Lower lobe of right lung (tissue), 2 donors: ENCODE data around the gene TWNK. TPM values are rescaled to one million over a fixed set of nuclear protein-coding genes. Genes with fewer than 3 reads are reported as not detected.

Experiments
- ATAC-seq, 2 donors: fragments of 200-7000 bp; cut with Tn5 transposase; one replicate each; pipeline ENCODE4 v1.9.1; 2020 to 2022; ENCODE audit warnings: mild to moderate bottlenecking in 2 of 2, moderate library complexity in 2 of 2
- DNase-seq: peaks from one replicate; pipeline ENCODE4 v3.0.0-alpha.2; 2020
- H3K27ac ChIP-seq: fragments of 200-600 bp; one replicate; pipeline ENCODE4 v1.8.0; 2022
- H3K27me3 ChIP-seq: fragments of 200-600 bp; one replicate; pipeline ENCODE4 v1.8.0; 2022; ENCODE audit warnings: low read depth
- H3K36me3 ChIP-seq: fragments of 200-600 bp; one replicate; pipeline ENCODE4 v1.8.0; 2022; ENCODE audit warnings: mild to moderate bottlenecking
- H3K4me1 ChIP-seq: fragments of 200-600 bp; one replicate; pipeline ENCODE4 v1.8.0; 2022
- H3K4me3 ChIP-seq: fragments of 200-600 bp; one replicate; pipeline ENCODE4 v1.8.0; 2022; ENCODE audit warnings: mild to moderate bottlenecking
- H3K9me3 ChIP-seq: fragments of 200-600 bp; one replicate; pipeline ENCODE4 v1.8.0; 2022
- intact Hi-C: fragments of 100-400 bp; cut with DNase I; formaldehyde crosslinking; loops from one replicate; pipeline ENCODE4 v1.11.0; 2022
- total RNA-seq: library from RNA; stranded (reverse); fragmentation: NEBNext Ultra II Directional; extraction: Animal tissue kit (Norgen Biotek cat#: 25700); gene quantifications from one replicate; pipeline ENCODE4 v1.2.1, GENCODE V29; 2021
- TF ChIP-seq, protein P1 (sequence below): fragments of 200-600 bp; IDR thresholded peaks from one replicate; pipeline ENCODE4 v1.8.0; 2022; ENCODE audit warnings: antibody characterized with exemption, mild to moderate bottlenecking
- donor health status: DM: no; HTN: yes; CAD: no; lungs with severe emphysema.

Gene TWNK
- total RNA-seq, 1 donor from 2014 or later = 5.8 TPM

- DNase-seq (peak; percentile 88), ATAC-seq (peak; percentile 60 to 68)
- Histone ChIP-seq H3K9me3 (no peaks in the 10 kb centered on the region), H3K4me1 (peaks cover 48% of the 10 kb centered on the region), H3K27me3 (no peaks in the 10 kb centered on the region), H3K4me3 (peak overlapping the region; percentile 75), H3K36me3 (peaks cover 16% of the 10 kb centered on the region), H3K27ac (peak overlapping the region; percentile 98)
- TF ChIP-seq, protein P1, sequence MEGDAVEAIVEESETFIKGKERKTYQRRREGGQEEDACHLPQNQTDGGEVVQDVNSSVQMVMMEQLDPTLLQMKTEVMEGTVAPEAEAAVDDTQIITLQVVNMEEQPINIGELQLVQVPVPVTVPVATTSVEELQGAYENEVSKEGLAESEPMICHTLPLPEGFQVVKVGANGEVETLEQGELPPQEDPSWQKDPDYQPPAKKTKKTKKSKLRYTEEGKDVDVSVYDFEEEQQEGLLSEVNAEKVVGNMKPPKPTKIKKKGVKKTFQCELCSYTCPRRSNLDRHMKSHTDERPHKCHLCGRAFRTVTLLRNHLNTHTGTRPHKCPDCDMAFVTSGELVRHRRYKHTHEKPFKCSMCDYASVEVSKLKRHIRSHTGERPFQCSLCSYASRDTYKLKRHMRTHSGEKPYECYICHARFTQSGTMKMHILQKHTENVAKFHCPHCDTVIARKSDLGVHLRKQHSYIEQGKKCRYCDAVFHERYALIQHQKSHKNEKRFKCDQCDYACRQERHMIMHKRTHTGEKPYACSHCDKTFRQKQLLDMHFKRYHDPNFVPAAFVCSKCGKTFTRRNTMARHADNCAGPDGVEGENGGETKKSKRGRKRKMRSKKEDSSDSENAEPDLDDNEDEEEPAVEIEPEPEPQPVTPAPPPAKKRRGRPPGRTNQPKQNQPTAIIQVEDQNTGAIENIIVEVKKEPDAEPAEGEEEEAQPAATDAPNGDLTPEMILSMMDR = no peak
- intact Hi-C loops = no loop called here
Observed at GRCh38 chr10:100998183-100998990, 11.0 kb downstream of the TWNK start.

DNA sequence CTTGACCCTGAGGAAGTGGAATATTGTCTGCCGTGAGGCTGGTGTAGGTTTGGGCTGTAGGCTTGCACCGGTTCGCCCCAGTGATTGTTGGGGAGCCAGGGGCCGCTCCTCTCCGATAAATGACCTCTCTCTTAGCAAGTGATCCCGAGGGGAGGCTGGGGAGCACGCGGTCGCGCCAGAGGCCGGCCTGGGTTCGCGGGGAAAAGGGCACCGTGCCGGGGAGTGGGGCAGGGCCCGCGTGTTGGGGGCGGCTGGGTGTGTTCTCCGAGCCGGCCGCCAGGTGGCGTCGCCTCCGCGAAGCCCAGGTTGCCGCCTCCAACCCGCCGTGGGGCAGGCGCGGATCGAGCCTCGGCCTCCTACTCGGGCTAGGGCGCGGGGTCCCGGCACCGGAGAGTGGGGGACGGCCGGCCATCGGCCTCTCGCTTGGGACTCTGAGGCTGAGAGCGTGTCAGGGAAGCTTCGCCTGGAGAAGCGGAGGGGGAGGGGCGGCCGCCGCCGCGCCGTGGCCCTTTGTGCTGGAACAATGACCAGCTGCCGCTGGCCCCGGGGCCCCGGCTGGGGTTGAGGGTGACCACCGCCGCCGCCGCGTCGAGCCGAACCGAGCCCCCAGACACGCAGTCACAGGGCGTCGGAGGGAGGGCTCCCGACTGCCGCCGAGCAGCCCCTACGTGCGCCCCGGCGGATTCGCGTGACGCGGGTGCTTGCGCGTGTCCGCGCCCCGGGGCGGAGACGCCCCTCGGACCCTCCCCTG lies 11.8 kb downstream of the TWNK start:
- peak; percentile 90 for DNase-seq

GRCh38 chr10:100999742-101000126 lies 12.4 kb downstream of the TWNK start, which contains the start of gene LZTS2:
Gene LZTS2, plus strand, starts transcription at chr10:100999808. Its CDS starts 2,731 bp downstream, at chr10:101002539.
- H3K4me1 ChIP-seq = peaks cover 60% of the 10 kb centered on the region
- H3K27me3 ChIP-seq = no peaks in the 10 kb centered on the region
- no peak for DNase-seq
- peak within 1 kb of the TSS; percentile 98 for H3K27ac ChIP-seq
- peak within 1 kb of the TSS; percentile 75 for H3K4me3 ChIP-seq
- H3K36me3 ChIP-seq = peaks cover 22% of the 10 kb centered on the region
- TF ChIP-seq, protein P1 = no peak
- no peak for ATAC-seq
- intact Hi-C loops = no loop called here
- H3K9me3 ChIP-seq = no peaks in the 10 kb centered on the region

More for the DNA sequence above, 11.8 kb downstream of the TWNK start:
- Histone ChIP-seq H3K4me1 (peaks cover 55% of the 10 kb centered on the region), H3K4me3 (peak overlapping the region; percentile 75), H3K36me3 (peaks cover 19% of the 10 kb centered on the region), H3K9me3 (no peaks in the 10 kb centered on the region), H3K27ac (peak overlapping the region; percentile 98), H3K27me3 (no peaks in the 10 kb centered on the region)
- ATAC-seq = peak; percentile 85 to 88
- TF ChIP-seq, protein P1 = peak; percentile 94
- intact Hi-C loops = no loop called here

GRCh38 chr10:101000127-101000914 lies 13.0 kb downstream of the TWNK start:
- intact Hi-C loops = no loop called here
- Histone ChIP-seq H3K27me3 (no peaks in the 10 kb centered on the region), H3K27ac (peak overlapping the region; percentile 98), H3K4me3 (peak overlapping the region; percentile 75), H3K36me3 (peaks cover 28% of the 10 kb centered on the region), H3K4me1 (peaks cover 65% of the 10 kb centered on the region), H3K9me3 (no peaks in the 10 kb centered on the region)
- ATAC-seq (no peak), DNase-seq (no peak)
- TF ChIP-seq, protein P1 = no peak
